ENCODE data around the gene ALX1. TPM values are rescaled to one million over a fixed set of nuclear protein-coding genes. Genes with fewer than 3 reads are reported as not detected.

Gene ALX1
- total and polyA plus RNA-seq, 9 of the 15 experiments (the other 6 are each of a cell fraction or from before 2014, with no cell fraction given) = 0.09 to 0.31 (median 0.11) TPM; not detected in 2

GRCh38 chr12:85310456-85311076 is 30.5 kb downstream of the ALX1 start:
- DNase-seq (ENCODE audit: extremely low read depth in 1 of 4, low spot score in 3 of 4) = no peak
- CTCF ChIA-PET (ENCODE audit: low intra/inter-chr PET ratio) = no interaction called here
- H3K9me3 ChIP-seq (replicated peaks; ENCODE audit: control insufficient read depth, insufficient read depth, low read depth, low read length) = no peaks in the 10 kb centered on the region
- TF ChIP-seq TCFL5 (CRISPR knock-in tag; conservative IDR thresholded peaks at IDR 0.05) = no peak
- TF ChIP-seq DNMT1 (IDR thresholded peaks at IDR 0.05) = no peak
- TF ChIP-seq SOX6 (IDR thresholded peaks at IDR 0.05) = no peak
- no peak for TF ChIP-seq PTRF (tag; IDR thresholded peaks at IDR 0.05)
- TF ChIP-seq REST (IDR thresholded peaks at IDR 0.05; ENCODE audit: borderline replicate concordance) = no peak
- no peak for TF ChIP-seq REST (CRISPR knock-in tag; IDR thresholded peaks at IDR 0.05; ENCODE audit: low read depth)
- no peak for TF ChIP-seq KLF6 (CRISPR knock-in tag; IDR thresholded peaks at IDR 0.05; ENCODE audit: borderline replicate concordance)
- TF ChIP-seq LCOR (CRISPR knock-in tag; IDR thresholded peaks at IDR 0.05) = no peak
- TF ChIP-seq UBTF (IDR thresholded peaks at IDR 0.05; ENCODE audit: borderline replicate concordance in 1 of 2, low read depth in 2 of 2, low read length in 2 of 2) = no peak
- no peak for TF ChIP-seq CREM (IDR thresholded peaks at IDR 0.05; ENCODE audit: low read depth)
- TF ChIP-seq ATF1 (CRISPR knock-in tag; IDR thresholded peaks at IDR 0.05) = no peak
- TF ChIP-seq ATF1 (tag; IDR thresholded peaks at IDR 0.05) = no peak
- TF ChIP-seq ZC3H11A (IDR thresholded peaks at IDR 0.05; ENCODE audit: low read depth, low read length) = no peak
- no peak for TF ChIP-seq ZFPM2 (CRISPR knock-in tag; IDR thresholded peaks at IDR 0.05)

More at GRCh38 chr12:85310456-85311076, 30.5 kb downstream of the ALX1 start:
- intact Hi-C loops (cut with micrococcal nuclease) = no loop called here
- no peaks in the 10 kb centered on the region for H4K20me1 ChIP-seq (replicated peaks; ENCODE audit: control insufficient read depth, insufficient read depth, low read length)
- H3K4me3 ChIP-seq = no peak overlapping the region
- in situ Hi-C loops (cut with MboI) = no loop called here
- no peak overlapping the region for H3K4me2 ChIP-seq (ENCODE audit: insufficient read depth, low read length)
- H3K27me3 ChIP-seq (ENCODE audit: control insufficient read depth in 2 of 2, insufficient read depth in 2 of 2, low read length in 2 of 2) = no peaks in the 10 kb centered on the region
- ATAC-seq (no peak), FAIRE-seq (no peak)
- POLR2A ChIA-PET = no interaction called here
- no peaks in the 10 kb centered on the region for H3K79me2 ChIP-seq (ENCODE audit: control insufficient read depth, insufficient read depth, low read length)
- WGBS (ENCODE audit: insufficient coverage, low coverage, missing lambda C conversion rate) = 0% methylated on average over 2 of the region's 2 CpGs
- no peaks in the 10 kb centered on the region for H3K36me3 ChIP-seq (ENCODE audit: control insufficient read depth, insufficient read depth, low read length)
- no TSS peak for BruUV-seq (replicated peaks)
- no peak overlapping the region for H3K27ac ChIP-seq (ENCODE audit: extremely low read depth, low read depth, low read length)
- H3K4me1 ChIP-seq (replicated peaks in 1 of 2; ENCODE audit: control insufficient read depth in 2 of 2, insufficient read depth in 2 of 2, low read length in 2 of 2) = no peaks in the 10 kb centered on the region
- no peaks in the 10 kb centered on the region for H3K9me1 ChIP-seq (ENCODE audit: control insufficient read depth, insufficient read depth, low read length)
- H3K9ac ChIP-seq (ENCODE audit: insufficient read depth in 1 of 2, low read depth in 2 of 2, low read length in 2 of 2) = no peak overlapping the region
- no peak overlapping the region for H2AFZ ChIP-seq (ENCODE audit: low read depth, low read length)
